T follicular helper cell (primary cell): ENCODE results near the gene CAMTA1.

ENCODE experiments used
- DNase-seq: peaks from one replicate; pipeline ENCODE4 v3.0.0-alpha.2; 2020; ENCODE audit warnings: low read depth

The CAMTA1 gene

DNA sequence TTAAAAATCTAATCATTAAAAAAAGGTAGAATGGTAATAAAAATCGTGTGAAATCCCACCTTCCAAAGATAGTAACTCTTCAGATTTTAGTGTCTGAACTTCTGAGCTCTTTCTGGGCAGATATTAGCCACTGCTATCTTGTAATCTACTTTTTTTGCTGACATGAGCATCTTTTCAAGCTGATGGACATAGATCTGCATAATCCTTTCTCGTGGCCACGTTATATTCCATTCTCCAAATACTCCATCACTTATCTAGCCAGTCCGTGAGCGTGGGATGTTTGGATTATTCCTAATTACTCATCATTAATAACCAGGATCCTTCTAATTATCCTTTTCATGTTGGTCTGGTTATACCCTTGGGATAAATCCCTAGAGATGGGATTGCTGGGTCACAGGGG is 731.7 kb downstream of the CAMTA1 start:
- DNase-seq, result no peak

DNA sequence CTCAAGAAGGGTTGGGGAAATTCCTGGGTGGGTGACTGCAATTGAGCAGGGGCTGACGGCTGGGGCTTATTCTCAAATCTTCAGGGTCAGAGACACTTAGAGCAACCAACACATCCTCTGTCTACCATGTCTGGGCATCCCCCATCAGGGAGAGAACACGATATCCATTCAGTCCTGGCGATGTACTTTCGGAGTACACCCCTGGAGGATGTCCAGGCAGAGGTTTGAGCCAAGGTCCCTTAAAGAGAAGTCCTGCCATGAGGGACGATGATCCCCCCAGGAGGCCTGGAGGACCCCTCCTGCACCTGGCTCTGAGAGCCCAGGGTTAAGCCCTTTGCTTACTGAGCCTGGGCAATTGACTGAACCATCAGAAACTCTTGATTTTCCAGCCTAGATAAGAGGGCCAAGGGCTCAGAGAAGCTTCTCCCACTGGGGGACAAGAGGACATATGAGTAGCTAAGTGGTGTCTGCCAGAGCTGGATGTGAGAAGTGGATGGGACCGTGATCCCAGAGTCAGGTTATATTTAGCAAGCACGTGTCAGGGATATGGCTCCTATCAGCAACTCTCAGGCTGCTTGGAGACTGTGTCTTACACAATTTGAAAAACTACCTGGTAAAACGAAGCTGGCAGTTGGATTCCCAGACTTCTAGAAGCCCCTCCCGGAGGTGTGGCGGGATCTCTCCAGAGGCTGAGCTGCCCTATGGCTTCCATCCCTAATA is 732.5 kb downstream of the CAMTA1 start:
- DNase-seq, result no peak

DNA sequence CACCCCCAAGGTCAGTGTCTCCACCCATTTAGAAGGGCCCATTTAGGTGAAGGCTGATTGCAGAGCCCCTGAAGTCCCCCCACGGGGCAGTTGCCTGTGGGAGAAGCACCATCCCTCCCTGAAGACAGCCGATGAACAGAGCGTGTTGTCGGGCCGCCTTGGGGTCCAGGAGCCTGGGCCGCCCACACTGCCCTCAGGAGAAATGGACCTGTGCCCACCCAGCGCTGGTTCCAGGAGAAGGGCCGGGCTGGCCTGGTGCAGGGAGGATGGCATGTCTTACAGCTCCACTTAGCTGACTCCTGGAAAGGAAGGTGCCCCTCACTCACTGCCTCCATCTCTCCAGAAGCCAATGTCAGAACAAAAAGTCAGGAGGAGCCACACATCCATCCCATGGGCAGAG is 733.2 kb downstream of the CAMTA1 start:
- DNase-seq, result no peak

DNA sequence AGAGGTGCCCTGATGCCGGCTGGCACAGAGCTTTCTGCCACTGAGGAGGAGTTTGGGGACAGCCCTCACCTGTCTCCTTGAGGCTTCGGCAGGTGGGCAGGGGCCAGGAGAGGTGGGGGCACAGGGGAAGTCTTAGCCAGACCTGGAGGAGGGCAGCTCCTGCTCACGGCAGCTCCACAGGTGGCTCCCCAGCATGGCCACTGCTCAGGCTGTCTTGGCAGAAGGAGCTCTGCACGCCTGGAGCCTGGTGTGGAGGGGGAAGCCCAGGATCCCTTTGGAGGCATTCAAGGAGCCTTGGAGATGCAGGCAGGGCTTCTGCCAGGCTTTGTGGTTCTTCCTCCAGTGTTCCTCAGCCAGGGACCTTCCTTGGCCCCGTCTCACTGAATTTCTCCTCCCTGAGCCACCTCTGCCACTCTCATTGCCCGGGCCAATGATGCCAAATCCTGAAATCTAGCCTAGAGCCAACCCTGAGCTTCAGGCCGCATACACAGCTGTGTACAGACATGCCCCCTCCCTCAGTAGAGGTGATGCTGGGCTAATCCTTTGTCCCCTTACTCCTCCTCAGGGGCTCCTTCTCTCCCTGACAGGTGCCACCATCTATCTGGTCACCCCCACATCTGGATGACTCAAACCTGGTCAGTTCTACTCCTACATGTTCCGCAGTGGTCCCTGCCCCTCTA is 734.1 kb downstream of the CAMTA1 start:
- DNase-seq, result no peak

DNA sequence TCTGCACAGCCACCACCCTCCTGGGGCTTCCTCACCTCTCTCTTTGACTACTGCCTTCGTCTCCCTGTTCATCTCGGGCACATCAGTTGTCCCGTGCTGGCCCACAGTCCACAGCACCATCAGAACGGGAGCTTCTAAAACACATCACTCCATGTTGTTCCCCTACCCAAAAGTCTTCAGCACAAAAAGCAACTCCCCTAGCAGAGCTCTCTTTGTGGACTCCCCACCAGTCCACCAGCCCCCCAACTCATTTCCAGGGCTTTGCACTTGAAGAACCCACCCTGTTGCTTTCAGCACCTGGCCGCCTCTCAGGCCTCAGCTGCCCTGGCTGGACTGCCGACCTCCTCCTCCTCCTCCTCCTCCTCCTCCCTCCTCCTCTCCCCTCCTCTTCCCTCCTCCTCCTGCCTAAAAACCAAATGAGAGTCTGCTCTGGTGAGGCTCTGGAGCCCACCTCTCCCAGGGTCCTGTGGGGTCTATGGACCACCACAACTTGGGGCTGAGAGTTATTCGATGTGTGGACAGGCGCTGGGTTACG is 734.7 kb downstream of the CAMTA1 start:
- DNase-seq, result no peak

DNA sequence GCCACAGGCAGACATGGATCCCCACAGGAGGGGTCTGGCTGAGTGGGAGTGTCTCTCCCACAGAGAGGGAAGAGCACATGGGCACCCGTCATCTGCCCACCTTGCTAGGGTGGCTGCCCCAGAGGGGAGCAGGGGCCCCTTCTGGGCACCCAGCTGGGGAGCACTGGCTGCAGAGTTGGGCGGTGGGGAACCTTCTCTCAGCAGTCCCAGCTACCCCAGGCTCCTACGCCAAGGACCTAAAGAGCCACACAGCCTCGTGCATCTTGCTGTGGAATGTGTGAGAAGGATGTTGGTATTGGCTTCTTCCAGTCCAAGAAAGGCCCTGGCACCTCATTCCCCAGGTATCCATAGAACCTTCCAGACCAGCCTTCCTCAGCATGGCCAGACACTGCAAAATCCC is 735.2 kb downstream of the CAMTA1 start:
- no peak for DNase-seq

DNA sequence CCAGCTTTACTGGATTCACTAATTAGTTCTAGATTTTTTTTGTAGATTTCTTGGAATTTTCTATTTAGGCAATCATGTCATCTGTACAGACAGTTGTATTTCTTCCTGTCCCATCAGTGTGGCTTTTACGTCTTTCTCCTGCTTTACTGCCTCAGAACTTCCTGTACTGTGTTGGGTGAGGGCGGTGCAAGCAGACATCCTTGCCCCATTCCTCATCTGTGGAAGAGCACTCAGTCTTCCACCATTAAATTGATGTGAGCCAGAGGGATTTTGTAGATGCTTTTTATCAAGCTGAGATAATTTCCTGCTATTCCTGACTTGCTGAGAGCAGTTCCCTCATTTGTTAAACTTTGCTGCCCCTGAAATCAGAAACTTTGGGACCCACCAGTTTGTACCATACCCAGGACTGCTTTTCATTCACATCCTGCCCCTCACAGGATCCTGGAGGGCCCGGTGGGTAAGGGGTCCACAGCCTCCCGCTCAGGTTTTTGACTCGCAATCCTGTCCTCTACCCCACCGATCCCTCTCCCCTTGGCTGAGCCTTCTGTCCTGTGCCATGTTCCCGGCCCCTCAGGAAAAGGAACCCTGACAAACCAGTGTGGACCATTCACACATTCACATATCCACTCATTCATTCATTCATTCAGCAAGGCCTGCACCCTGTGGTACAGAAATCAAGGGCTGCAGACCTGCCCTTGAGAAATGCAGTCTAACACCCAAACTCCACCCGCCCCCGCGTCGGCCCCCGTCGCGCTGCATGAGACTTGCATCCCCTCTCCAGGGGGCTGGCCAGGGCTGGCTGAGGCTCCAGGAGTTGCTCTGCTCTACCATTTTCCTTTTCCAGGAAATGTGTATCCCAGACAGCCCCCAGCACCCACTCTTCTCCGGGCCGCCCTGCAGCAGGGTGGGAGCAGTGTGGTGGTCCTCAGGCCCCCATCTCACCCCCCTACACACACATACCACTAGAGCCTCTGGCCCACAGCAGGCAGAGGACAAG is 739.4 kb downstream of the CAMTA1 start:
- no peak for DNase-seq

DNA sequence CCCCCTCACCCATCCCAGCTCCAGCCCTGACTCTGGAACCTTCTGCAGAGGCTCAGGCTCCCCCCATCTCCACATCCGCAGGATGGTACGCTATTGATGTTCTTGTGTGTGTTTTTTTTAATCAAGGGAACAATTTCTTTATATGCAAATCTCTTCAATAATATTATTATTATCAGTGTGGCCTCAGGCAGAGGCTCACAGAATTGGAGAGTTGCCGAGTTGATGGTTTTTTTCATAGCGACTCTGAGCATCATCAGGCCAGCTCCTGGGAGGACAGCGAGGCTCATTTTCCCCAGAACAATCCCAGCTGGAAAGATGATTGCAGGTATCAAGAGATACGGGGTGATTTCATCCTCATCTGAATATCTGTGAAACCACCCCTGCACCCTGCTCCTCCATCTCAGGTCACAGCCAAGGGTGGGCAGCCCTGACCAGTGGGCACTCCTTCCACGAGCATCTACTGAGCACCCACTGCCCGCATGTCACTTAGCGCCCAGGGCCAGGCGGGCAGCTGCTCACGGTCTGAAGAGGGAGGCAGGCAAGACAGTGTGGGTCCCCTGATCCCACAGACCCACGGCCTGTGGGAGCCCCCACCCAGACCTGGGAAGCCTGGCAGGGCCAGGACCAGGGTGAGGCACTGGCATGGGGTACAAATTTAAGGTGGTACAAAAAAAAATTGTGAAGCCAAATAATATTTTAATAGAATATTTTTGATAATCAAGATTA is 740.2 kb downstream of the CAMTA1 start:
- DNase-seq, result no peak

DNA sequence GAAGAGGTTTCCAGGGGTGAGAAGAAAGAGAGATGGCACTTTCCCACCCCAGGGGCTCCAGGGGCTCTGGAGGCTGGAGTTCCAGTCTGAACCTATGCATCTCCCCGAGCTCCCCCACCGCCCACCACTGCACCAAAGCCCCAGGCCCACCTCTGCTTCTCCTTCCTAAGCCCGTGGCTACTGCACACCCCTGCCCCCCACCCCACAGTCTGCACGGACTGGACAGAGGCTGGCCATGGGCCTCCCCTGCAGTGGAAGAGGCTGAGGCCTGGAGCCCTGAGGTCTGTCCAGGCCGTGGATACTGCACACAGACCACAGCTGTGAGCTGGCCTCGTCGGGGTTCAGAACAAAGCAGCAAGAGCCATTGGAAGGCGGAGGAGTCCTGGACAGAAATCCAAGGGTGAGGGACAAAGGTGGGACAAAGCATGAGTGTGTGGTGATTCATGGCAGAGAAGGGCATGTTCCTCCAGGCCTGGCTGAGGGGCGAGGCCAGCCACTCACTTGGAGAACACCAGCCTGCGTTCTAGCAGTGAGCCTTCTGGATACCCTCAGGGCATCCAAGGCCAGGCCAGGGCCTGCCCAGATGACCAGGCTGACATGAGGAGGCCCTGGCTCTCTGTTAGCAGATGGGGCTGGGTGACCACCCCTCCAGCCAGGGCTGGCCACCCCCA is 741.1 kb downstream of the CAMTA1 start:
- DNase-seq, result no peak

DNA sequence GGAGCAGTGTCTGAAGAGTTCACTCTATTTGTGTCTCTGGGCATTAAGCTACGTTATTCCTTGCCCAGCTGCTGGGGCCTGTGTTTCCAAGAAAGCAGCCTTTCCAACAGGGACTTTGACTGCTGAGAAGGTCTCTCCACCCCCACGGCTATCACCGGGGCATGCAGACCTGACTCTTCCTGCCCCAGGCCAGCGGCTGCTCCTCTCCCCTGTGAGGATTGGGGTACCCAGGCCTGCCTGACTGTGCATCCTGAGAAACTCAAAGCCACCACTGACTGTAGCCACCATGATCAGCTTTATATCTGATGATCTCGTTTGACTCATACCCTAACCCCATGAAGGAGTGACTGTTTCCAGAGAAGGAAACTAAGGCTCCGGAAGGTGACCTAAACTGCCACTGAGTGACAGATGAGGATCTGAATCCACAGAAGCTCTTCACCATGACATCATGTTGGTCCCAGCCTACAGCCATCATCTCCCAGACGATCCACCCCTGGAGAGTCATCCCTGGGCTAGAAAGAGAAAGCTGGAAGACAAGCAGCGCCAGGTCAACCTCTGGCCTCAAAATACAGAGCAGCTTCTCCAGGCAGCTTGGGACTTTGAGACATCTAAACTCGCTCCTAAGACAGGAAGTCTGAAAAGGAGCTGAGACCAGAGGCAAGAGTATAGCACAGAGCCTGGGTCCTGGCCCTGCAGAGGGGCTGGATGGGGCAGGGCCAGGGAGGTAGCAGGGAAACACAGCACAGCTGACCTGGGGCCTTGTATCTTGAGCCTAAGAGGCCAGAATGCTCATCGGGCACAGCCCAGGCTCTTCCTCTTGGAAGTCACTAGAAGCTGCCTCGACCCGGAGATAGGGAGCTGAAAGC is 741.8 kb downstream of the CAMTA1 start:
- no peak for DNase-seq

DNA sequence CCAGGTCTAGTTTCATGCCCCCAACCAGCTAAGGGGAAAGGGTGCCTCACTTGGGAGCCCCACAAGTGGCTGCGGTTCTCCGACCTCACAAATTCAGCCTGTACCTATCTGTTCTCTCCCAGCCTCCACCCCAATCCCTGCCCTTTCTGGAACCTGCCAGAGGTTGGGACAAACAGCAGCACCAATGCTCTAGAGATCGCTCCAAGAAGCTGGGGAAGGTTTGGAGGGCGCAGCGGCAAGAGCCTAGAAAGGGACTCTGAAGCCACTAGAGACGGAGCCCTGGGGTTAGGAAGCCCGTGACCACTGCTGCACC is 742.4 kb downstream of the CAMTA1 start:
- DNase-seq, result no peak

DNA sequence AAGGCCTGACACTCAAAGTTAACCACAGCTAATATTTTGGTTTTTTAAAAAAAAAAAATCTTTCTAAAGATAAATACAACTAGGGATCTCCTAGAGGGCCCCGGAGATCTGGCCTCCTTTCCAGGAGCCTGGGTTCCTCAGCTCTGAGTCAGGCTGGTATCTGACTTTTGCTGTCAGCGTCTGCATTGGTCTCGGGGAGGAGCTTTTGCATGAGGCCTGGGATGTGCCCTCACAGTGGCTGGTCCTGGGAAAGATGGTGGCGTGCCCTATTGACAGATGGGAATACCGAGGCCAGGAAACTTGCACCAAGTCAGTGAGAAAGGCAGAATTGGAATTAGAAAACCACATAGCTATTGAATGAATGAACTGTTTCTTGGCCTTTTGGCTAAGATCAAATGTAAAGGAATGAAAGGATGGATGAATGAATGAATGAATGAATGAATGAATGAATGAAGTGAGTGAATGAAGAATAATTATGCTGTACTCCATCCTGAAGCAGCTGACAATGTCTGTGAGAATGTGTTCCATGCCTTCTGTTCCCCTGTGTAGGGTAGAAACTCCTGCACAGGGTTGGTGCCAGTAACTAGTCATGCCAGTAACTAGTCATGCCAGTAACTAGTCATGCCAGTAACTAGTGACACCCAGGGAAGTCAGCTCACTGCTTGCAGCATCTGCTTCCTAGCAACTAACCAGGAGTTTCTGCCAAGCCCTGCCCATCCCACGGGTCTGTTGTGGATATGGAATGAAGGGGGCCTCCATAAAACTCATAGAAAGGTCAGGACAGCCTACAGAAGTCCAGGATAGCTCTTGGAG is 743.3 kb downstream of the CAMTA1 start:
- DNase-seq, result no peak

DNA sequence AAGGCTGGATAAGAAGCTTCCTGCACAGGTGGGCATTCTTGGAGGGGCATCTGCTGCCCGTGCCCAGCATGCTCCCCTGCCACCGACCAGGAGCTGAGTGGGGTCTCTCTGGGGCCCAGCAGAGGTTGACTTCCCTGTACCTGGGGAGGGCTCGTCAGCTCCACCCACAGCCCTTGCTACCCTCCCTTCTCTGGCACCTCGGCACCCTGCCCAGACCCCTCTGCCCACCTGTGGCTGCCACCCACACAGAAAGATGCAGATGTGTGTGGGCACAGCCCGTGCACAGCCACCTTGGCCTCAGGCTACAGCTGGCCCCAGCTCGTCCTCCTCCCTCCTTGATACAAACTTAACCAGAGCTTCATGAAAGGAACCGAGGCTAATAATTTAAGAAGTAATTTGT is 744.7 kb downstream of the CAMTA1 start:
- no peak for DNase-seq

DNA sequence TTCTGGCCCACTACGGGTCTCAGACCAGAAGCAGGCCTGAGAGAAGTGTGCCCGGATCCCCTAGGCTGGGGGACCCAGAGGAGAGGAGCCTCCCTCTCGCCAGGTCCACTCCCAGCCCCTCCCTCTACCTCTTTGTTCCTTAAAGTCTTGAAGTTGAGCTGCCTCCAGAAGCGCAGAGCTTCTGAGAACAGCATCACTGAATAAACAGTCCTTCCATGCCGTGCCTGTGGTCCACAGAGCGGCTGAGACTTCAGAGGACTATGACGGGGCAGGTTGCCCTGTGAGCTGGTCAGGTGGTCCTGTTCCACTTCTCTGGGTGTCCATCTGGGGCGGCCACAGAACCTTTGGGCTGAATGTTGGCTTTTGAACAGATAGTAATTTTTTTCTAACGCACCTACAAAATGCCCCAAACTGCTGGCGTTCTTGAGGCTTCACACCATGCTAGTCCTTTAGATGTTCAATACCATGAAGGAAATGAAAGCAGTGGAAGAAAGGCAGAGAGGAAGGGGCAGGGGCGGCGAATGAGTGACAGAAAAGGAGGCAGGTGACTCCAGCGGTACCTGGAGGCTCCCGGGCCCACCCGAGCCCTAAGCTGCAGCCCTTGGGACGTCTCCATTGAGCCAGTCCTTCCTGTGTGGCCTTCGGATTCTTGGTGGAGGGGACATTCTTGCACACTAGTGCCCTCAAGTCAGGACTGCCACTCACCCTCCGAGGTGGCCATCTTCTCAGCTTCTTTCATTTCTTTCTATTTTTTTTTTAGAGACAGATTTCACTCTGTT is 746.5 kb downstream of the CAMTA1 start:
- DNase-seq, result no peak

DNA sequence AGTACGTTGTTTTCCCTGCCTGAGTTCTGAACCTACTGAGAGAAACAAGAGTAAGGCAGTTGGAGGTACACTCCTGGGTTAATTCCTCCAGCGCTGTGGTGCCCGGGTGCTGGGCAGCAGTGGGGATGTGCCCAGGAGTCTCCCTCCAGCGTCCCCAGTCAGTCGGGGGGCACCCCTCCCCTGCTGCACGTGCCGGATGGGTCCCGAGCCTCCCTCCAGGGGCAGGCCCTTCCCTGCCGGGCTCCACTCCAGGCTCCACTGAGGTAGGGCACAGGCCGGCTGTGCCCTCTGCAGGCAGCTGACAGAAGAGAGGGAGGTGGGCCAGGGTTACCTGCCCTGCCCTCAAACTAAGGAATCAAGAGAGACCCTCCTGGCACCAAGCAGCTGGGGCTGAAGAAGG is 747.8 kb downstream of the CAMTA1 start:
- DNase-seq, result no peak

DNA sequence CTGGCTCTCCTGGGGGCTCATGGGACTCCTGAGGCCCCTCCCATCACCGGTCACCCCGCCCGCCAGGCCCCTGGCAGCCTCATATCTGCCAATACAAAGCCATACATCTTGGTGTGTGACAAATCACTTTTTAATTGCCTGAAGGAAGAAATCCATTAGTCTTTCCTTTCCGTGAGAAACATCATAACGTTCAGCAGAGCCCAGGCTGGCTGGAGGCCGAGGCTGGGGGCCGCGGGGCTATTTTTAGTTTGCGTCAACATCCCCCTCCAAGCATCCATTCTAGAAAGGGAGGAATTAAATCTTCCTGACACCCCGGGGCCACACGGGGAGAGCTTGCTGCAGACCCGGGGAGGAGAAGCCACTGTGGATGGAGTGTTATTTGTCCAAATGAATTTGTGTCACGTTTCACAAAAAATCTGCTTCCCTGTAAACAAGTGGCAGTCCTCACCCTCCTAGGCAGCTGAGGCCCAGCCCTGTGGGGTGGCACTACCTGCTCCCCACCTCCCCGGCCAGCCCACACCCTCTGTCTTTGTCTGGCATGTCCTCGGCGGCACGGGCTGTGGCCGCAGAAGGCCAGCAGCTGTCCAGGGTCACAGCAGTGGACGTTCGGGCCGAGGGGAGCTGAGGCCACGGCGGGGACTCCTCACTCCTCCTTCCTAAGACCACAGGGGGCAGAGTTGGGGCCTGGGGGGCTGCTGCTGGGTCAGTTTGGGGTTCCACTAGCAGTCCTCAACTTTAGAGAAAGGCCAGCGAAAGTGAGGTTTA is 749.0 kb downstream of the CAMTA1 start:
- no peak for DNase-seq

DNA sequence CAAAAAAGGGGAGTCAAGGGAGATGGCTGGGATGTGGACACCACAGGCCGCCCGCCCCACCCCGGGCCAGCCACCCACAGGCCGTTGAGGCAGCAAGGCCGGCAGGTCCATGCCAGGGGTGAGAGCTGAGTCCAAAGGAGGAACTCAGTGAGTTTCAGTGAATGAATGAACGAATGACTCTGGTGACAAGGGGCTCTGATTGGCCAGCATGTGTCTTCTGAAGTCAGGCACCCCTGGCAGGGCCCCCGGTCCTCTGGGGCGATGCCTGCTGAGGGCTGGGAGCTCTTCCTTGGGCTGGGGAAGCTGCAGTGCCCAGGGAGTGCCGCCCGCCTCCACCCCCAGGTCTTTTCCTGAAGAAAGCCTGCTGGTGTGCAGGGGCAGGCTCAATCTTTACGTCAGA is 749.8 kb downstream of the CAMTA1 start:
- DNase-seq, result no peak
